SU-DHL-6 (cell line): ENCODE results near the gene TAGLN2.

Experiments used
- H2AFZ ChIP-seq: fragments of 200-600 bp; sonication (generic); 2 replicates; pipeline ENCODE4 v1.6.1; 2014; ENCODE audit warnings: low read depth, mild to moderate bottlenecking, moderate library complexity, mixed read lengths, antibody characterized with exemption, low read length; ENCODE audit not compliant: severe bottlenecking
- H3F3A ChIP-seq: fragments of 200-600 bp; shearing (Covaris generic); 2 replicates; pipeline ENCODE4 v1.6.0; 2016; ENCODE audit warnings: antibody characterized with exemption, mild to moderate bottlenecking; ENCODE audit not compliant: insufficient read depth
- H3K27ac ChIP-seq: fragments of 200-600 bp; sonication (generic); 2 replicates; pipeline ENCODE4 v1.5.1; 2016; ENCODE audit warnings: low read depth, mild to moderate bottlenecking, low read length, moderate library complexity, mixed read lengths
- H3K27me3 ChIP-seq: fragments of 200-600 bp; sonication (generic), shearing (Covaris generic); 2 replicates; pipeline ENCODE4 v1.6.0; 2014; ENCODE audit warnings: mild to moderate bottlenecking, low read length
- H3K36me3 ChIP-seq: fragments of 200-600 bp; sonication (generic); 2 replicates; pipeline ENCODE4 v1.6.1; 2014; ENCODE audit warnings: mild to moderate bottlenecking, low read length, mixed read lengths
- H3K4me2 ChIP-seq: fragments of 300-600, 200-600 bp; shearing (Covaris generic), sonication (generic); 2 replicates; pipeline ENCODE4 v1.6.0; 2014; ENCODE audit warnings: low read length, low read depth, mild to moderate bottlenecking; ENCODE audit not compliant: poor library complexity, severe bottlenecking
- H3K4me3 ChIP-seq: fragments of 200-600 bp; sonication (generic); 2 replicates; pipeline ENCODE4 v1.5.1; 2014; ENCODE audit warnings: antibody characterized with exemption, low read length, mild to moderate bottlenecking, mixed read lengths; ENCODE audit not compliant: insufficient read depth, poor library complexity, severe bottlenecking
- H3K79me2 ChIP-seq: fragments of 200-600 bp; sonication (generic); 2 replicates; pipeline ENCODE4 v1.6.1; 2014; ENCODE audit warnings: mild to moderate bottlenecking, low read length, moderate library complexity; ENCODE audit not compliant: insufficient read depth
- H3K9ac ChIP-seq: fragments of 200-600 bp; sonication (generic); 2 replicates; pipeline ENCODE4 v1.7.0; 2014; ENCODE audit warnings: mild to moderate bottlenecking, low read length
- H3K9me2 ChIP-seq: fragments of 200-600 bp; sonication (generic); replicated peaks from 2 replicates; pipeline ENCODE4 v1.6.1; 2014; ENCODE audit warnings: low read length; ENCODE audit not compliant: insufficient read depth
- H3K9me3 ChIP-seq: fragments of 200-600 bp; sonication (generic); 2 replicates; pipeline ENCODE4 v1.6.1; 2014; ENCODE audit warnings: low read length, mixed read lengths; ENCODE audit not compliant: insufficient read depth
- H4K20me1 ChIP-seq: fragments of 200-600 bp; sonication (generic); 2 replicates; pipeline ENCODE4 v1.6.1; 2014; ENCODE audit warnings: low read depth, mild to moderate bottlenecking, antibody characterized with exemption, low read length, moderate library complexity, mixed read lengths
- CTCF ChIP-seq: fragments of 200-600 bp; sonication (generic); IDR thresholded peaks from one replicate; pipeline ENCODE4 v1.5.1; 2017; ENCODE audit warnings: antibody characterized with exemption, mild to moderate bottlenecking, low read length, moderate library complexity; ENCODE audit not compliant: insufficient read depth, poor library complexity, severe bottlenecking
- EZH2phosphoT487 ChIP-seq: fragments of 200-600 bp; sonication (generic), shearing (Covaris generic); conservative IDR thresholded peaks from 2 replicates; pipeline ENCODE4 v1.6.1; 2018; ENCODE audit warnings: mild to moderate bottlenecking, antibody characterized with exemption, low read length, moderate library complexity, mixed read lengths

TAGLN2 gene

GRCh38 chr1:159929155-159930051 lies 4.1 kb upstream of the TAGLN2 start:
- Histone ChIP-seq H4K20me1 (no peaks in the 10 kb centered on the region), H3K4me2 (no peak overlapping the region), H3K4me3 (no peak overlapping the region), H3K27ac (no peak overlapping the region), H3F3A (no peaks in the 10 kb centered on the region), H2AFZ (no peak overlapping the region), H3K9me2 (no peaks in the 10 kb centered on the region), H3K9me3 (no peaks in the 10 kb centered on the region), H3K36me3 (no peaks in the 10 kb centered on the region), H3K79me2 (peaks cover 9% of the 10 kb centered on the region), H3K9ac (no peak overlapping the region), H3K27me3 (no peaks in the 10 kb centered on the region)
- TF ChIP-seq EZH2phosphoT487 (no peak), CTCF (no peak)

GRCh38 chr1:159928491-159929050 lies 3.3 kb upstream of the TAGLN2 start:
- no peak overlapping the region for H3K9ac ChIP-seq
- no peaks in the 10 kb centered on the region for H3K9me2 ChIP-seq
- H3F3A ChIP-seq, result no peaks in the 10 kb centered on the region; the same call in 1 of the 2 replicates
- no peak overlapping the region for H3K4me3 ChIP-seq
- H2AFZ ChIP-seq, result no peak overlapping the region
- H3K27ac ChIP-seq, result no peak overlapping the region
- peaks cover 17% of the 10 kb centered on the region for H3K79me2 ChIP-seq
- H3K27me3 ChIP-seq, result no peaks in the 10 kb centered on the region
- no peaks in the 10 kb centered on the region for H4K20me1 ChIP-seq
- no peaks in the 10 kb centered on the region for H3K36me3 ChIP-seq
- TF ChIP-seq EZH2phosphoT487 (no peak), CTCF (no peak)
- H3K4me2 ChIP-seq, result no peak overlapping the region
- no peaks in the 10 kb centered on the region for H3K9me3 ChIP-seq

- Histone ChIP-seq H3K9me2 (no peaks in the 10 kb centered on the region), H4K20me1 (no peaks in the 10 kb centered on the region; the same call in 1 of the 2 replicates), H3K9ac (no peak overlapping the region), H3K79me2 (peaks cover 23% of the 10 kb centered on the region), H3K36me3 (no peaks in the 10 kb centered on the region), H3K4me3 (no peak overlapping the region), H3K27ac (no peak overlapping the region), H3K27me3 (no peaks in the 10 kb centered on the region), H3K4me2 (no peak overlapping the region), H2AFZ (no peak overlapping the region), H3K9me3 (no peaks in the 10 kb centered on the region), H3F3A (peaks cover 5% of the 10 kb centered on the region; the same call in 1 of the 2 replicates)
- no peak for TF ChIP-seq CTCF
- no peak for TF ChIP-seq EZH2phosphoT487
Observed at GRCh38 chr1:159927849-159928431, 2.6 kb upstream of the TAGLN2 start.
